ENCODE measurements around the gene SLBP. TPM values are rescaled to one million over a fixed set of nuclear protein-coding genes. Genes with fewer than 3 reads are reported as not detected.

The SLBP gene
- total RNA-seq, 1 experiment from 2014 or later, result 43.5 TPM

DNA sequence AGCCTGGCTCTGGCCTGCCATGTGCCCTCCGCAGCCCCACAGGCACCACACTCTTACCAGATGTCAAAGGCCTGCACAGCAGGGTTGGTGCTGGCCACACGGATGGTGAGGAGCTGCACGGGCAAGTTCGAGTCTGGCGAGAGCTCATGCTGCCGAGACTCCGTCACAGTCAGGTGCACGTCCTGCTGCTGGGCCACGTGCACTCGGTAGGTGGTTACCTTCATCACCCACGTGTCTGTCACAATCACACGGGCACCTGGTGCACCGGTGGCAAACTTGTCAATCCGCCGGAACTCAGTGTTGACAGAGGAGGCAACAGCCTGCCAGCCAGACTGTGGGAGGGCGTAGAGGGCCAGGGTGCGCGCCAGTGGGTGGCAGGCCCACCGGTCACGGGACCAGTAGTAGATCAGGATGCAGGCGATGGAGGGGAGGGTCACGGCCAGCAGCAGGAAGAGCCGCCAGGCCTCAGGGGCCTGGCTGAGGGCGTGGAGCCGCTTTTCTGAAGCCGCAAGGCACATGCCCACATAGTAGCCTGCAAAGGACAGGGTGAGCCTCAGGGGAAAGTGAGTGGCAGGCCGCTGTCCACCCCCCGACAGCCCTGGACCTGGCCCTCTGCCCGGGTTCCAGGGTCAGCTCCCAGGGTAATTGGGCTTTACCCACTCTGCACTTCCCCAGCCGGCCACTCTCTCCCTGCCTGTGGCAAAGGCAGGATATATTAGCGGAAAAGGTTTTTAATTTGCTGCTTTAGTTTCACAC, 6.2 kb upstream of the SLBP start:
- Mint-ChIP-seq H3K9me3 (ENCODE audit: unreplicated experiment) (no peaks in the 10 kb centered on the region), H3K27me3 (ENCODE audit: insufficient read depth, unreplicated experiment) (no peaks in the 10 kb centered on the region), H3K27ac (ENCODE audit: low read depth, unreplicated experiment) (no peak overlapping the region), H3K4me3 (ENCODE audit: unreplicated experiment) (peak overlapping the region; percentile 93), H3K36me3 (ENCODE audit: insufficient read depth, unreplicated experiment) (peaks cover 10% of the 10 kb centered on the region), H3K4me1 (ENCODE audit: insufficient read depth, unreplicated experiment) (peaks cover 16% of the 10 kb centered on the region)
- no peak for DNase-seq (ENCODE audit: unreplicated experiment)
- TF ChIP-seq, protein P1, sequence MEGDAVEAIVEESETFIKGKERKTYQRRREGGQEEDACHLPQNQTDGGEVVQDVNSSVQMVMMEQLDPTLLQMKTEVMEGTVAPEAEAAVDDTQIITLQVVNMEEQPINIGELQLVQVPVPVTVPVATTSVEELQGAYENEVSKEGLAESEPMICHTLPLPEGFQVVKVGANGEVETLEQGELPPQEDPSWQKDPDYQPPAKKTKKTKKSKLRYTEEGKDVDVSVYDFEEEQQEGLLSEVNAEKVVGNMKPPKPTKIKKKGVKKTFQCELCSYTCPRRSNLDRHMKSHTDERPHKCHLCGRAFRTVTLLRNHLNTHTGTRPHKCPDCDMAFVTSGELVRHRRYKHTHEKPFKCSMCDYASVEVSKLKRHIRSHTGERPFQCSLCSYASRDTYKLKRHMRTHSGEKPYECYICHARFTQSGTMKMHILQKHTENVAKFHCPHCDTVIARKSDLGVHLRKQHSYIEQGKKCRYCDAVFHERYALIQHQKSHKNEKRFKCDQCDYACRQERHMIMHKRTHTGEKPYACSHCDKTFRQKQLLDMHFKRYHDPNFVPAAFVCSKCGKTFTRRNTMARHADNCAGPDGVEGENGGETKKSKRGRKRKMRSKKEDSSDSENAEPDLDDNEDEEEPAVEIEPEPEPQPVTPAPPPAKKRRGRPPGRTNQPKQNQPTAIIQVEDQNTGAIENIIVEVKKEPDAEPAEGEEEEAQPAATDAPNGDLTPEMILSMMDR (IDR thresholded peaks at IDR 0.05; ENCODE audit: unreplicated experiment), result no peak
- intact Hi-C loops (cut with micrococcal nuclease), result no loop called here
- ChIA-PET POLR2A (interaction anchor here (0.8 kb wide), 1 partner anchor 138 kb away, joined by 3 read pairs; no protein-coding TSS in a partner anchor), CTCF (interaction anchor here (0.7 to 1.6 kb wide), 3 partner anchors 12 to 27 kb away, joined by 3 to 5 read pairs (median 3); no protein-coding TSS in a partner anchor)
- no TSS peak for BruUV-seq (replicated peaks)

DNA sequence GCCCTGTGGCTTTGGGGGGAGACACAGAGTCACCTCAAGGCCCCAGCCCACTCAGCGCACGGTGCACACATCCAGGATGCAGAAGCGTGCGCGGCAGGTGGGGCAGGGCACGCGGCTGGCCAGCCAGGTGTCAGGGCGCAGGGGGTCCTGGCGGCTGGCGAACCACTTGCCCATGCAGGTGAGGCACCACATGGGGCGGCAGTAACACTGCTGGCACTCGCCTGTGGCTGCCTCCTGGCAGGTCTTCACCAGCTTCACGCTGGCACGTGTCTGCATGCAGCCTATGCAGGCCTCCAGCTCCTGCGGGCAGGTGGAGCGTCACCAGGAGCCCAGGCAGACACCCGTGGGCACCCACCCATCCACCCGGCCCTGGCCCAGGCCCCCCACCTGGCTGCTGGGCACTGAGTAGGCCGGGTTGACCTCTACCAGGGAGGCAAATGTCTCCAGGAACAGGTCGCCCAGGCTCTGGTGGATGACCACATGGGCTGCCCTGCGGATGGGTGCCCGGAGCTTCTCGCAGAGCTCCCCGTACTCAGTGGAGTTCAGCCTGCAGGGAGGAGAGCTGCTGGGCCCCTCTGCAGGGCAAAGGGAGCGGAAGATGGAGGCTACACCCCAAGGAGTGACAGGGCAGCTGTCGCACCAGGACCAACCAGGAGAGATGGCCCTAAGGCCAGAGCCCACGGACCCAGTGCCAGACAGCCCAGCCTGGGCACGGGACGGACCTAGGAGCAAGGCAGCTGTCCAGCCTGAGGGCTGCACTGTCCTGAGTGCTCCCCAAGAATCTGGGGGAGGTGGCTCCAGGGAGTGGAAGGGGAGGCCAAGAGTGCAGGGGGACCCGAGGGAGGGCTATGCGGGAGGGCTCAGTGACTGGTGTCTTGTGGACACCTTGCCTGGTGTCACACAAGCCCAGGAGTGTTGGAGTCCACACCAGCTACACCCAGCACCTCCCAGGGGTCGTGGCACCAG, 5.3 kb upstream of the SLBP start:
- Mint-ChIP-seq H3K36me3 (ENCODE audit: insufficient read depth, unreplicated experiment) (peaks cover 10% of the 10 kb centered on the region), H3K9me3 (ENCODE audit: unreplicated experiment) (no peaks in the 10 kb centered on the region), H3K4me3 (ENCODE audit: unreplicated experiment) (peak overlapping the region; percentile 29), H3K4me1 (ENCODE audit: insufficient read depth, unreplicated experiment) (peaks cover 7% of the 10 kb centered on the region), H3K27ac (ENCODE audit: low read depth, unreplicated experiment) (no peak overlapping the region), H3K27me3 (ENCODE audit: insufficient read depth, unreplicated experiment) (no peaks in the 10 kb centered on the region)
- ChIA-PET POLR2A (interaction anchor here (0.9 kb wide), 1 partner anchor 10 kb away, joined by 3 read pairs; no protein-coding TSS in a partner anchor), CTCF (interaction anchor here (1.6 kb wide), 1 partner anchor 25 kb away, joined by 3 read pairs; no protein-coding TSS in a partner anchor)
- DNase-seq (ENCODE audit: unreplicated experiment), result no peak
- TF ChIP-seq, protein P1 (IDR thresholded peaks at IDR 0.05; ENCODE audit: unreplicated experiment), result no peak
- intact Hi-C loops (cut with micrococcal nuclease), result no loop called here
- no TSS peak for BruUV-seq (replicated peaks)

DNA sequence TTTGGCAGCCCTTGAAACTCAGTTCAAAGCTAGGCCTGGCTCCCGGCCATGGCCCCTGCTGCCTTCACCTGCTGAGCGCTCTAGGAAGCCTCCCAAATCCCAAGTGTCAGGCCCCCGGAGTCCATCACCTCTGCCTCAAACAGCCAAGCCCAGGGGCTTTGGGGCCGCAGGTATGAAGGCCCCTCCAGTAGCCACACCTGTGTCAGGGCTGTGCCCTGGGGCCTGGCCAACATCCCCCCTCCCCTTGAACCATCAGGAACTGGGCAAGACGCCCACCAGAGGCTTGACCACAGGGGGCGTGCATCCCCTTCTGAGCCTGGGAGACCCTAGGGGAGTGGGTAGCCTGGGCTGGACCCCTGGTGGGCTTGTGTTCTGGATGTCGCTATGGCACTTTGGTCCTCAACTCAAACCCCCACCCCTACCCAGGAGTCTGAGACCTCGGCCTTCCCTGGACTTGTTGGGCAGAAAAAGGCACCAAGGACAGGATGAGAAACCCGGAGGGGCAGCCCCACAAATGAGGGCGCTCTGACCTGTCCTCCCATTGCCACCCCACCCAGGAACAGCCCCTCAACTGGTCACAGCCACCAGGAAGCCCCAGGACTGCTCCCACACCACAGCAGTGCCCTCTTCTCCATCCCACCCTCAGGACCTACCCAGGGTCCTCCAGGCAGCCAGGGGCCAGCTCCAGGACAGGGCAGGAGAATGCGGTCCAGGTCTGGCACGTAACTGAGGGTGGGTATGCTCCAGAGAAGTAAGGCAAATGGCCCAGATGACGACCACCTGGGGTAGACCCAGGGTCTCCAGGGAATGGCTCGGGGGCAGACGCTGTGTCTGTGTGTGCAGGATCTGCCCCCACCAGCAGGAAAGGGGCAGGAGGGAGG, 4.2 kb upstream of the SLBP start:
- TF ChIP-seq, protein P1 (IDR thresholded peaks at IDR 0.05; ENCODE audit: unreplicated experiment), result no peak
- POLR2A ChIA-PET, result interaction anchor here (0.9 kb wide), 1 partner anchor 11 kb away, joined by 3 read pairs; no protein-coding TSS in a partner anchor
- H3K4me3 Mint-ChIP-seq (ENCODE audit: unreplicated experiment), result no peak overlapping the region
- H3K36me3 Mint-ChIP-seq (ENCODE audit: insufficient read depth, unreplicated experiment), result peaks cover 10% of the 10 kb centered on the region
- no peaks in the 10 kb centered on the region for H3K4me1 Mint-ChIP-seq (ENCODE audit: insufficient read depth, unreplicated experiment)
- DNase-seq (ENCODE audit: unreplicated experiment), result no peak
- CTCF ChIA-PET, result no interaction called here
- intact Hi-C loops (cut with micrococcal nuclease), result no loop called here
- H3K27me3 Mint-ChIP-seq (ENCODE audit: insufficient read depth, unreplicated experiment), result no peaks in the 10 kb centered on the region
- H3K27ac Mint-ChIP-seq (ENCODE audit: low read depth, unreplicated experiment), result no peak overlapping the region
- TSS peak; percentile 8 for BruUV-seq (replicated peaks)
- no peaks in the 10 kb centered on the region for H3K9me3 Mint-ChIP-seq (ENCODE audit: unreplicated experiment)

Measured in MCF 10A (cell line).